Tibial artery (tissue), 4 donors: Measurements from ENCODE around the gene KLHDC8A.

Experiments used
- DNase-seq, 2 donors: peaks; one replicate each; pipeline ENCODE4 v3.0.0-alpha.2; 2019
- H3K27ac ChIP-seq, 2 donors: fragments of 200-600 bp; sonication (generic) in 1 of 2; 1 replicate in 1 of 2; 2 replicates in 1 of 2; pipeline ENCODE4 v1.5.1; 2018 to 2019; ENCODE audit warnings: mild to moderate bottlenecking in 1 of 2
- H3K27me3 ChIP-seq, 2 donors: fragments of 200-600 bp; sonication (generic) in 1 of 2; one replicate each; pipeline versions ENCODE4 v1.5.1 to v1.6.0; 2016 to 2019
- H3K36me3 ChIP-seq, 3 donors: fragments of 200-600 bp; sonication (generic) in 2 of 3; one replicate each; pipeline ENCODE4 v1.5.1; 2016 to 2019; ENCODE audit warnings: mild to moderate bottlenecking in 2 of 3
- H3K4me1 ChIP-seq, 4 donors: fragments of 200-600 bp; sonication (generic) in 2 of 4; 1 replicate in 3 of 4; 2 replicates in 1 of 4; pipeline ENCODE4 v1.5.1; 2016 to 2019
- H3K4me3 ChIP-seq, 2 donors: fragments of 200-600 bp; sonication (generic) in 1 of 2; 1 replicate in 1 of 2; 2 replicates in 1 of 2; pipeline ENCODE4 v1.5.1; 2018 to 2019; ENCODE audit warnings: mild to moderate bottlenecking in 2 of 2
- H3K9me3 ChIP-seq, 3 donors: fragments of 200-600 bp; sonication (generic) in 1 of 3; one replicate each; pipeline ENCODE4 v1.5.1; 2016 to 2019
- CTCF ChIP-seq, 2 experiments: fragments of 200-600 bp in 1 of 2; fragments of 450-650 bp in 1 of 2; IDR thresholded peaks; one replicate each; pipeline ENCODE4 v1.5.1; 2017 to 2019; ENCODE audit warnings: antibody characterized with exemption in 2 of 2, mild to moderate bottlenecking in 1 of 2, moderate library complexity in 1 of 2
- intact Hi-C: fragments of 100-400 bp; cut with DNase I; formaldehyde crosslinking; loops from one replicate; pipeline ENCODE4 v1.15.0; 2023; ENCODE audit warnings: low total_unique reads

KLHDC8A gene

GRCh38 chr1:205353191-205353590 is 3.5 kb downstream of the KLHDC8A start:
- H3K4me3 ChIP-seq = no peak overlapping the region
- H3K36me3 ChIP-seq = no peaks in the 10 kb centered on the region
- no peak for DNase-seq
- peaks cover 0 to 22% of the 10 kb centered on the region in 2 donors for H3K27me3 ChIP-seq
- H3K9me3 ChIP-seq = no peaks in the 10 kb centered on the region
- TF ChIP-seq CTCF (IDR thresholded peaks at IDR 0.05) = no peak
- intact Hi-C loops = loop anchor here (5.0 kb wide), 1 partner anchor 134 kb away; no protein-coding TSS in a partner anchor
- peaks cover 0 to 9% (median 0%) of the 10 kb centered on the region in 4 donors for H3K4me1 ChIP-seq
- no peak overlapping the region for H3K27ac ChIP-seq

- Histone ChIP-seq H3K4me1 (peaks cover 0 to 9% (median 0%) of the 10 kb centered on the region in 4 donors), H3K36me3 (no peaks in the 10 kb centered on the region), H3K27me3 (peaks cover 0 to 31% of the 10 kb centered on the region in 2 donors), H3K27ac (no peak overlapping the region), H3K4me3 (no peak overlapping the region), H3K9me3 (no peaks in the 10 kb centered on the region)
- DNase-seq = no peak
- no peak for TF ChIP-seq CTCF (IDR thresholded peaks at IDR 0.05)
- intact Hi-C loops = loop anchor here (5.0 kb wide), 1 partner anchor 135 kb away; no protein-coding TSS in a partner anchor
These were observed 4.6 kb downstream of the KLHDC8A start for GRCh38 chr1:205351984-205352713.

- Histone ChIP-seq H3K4me1 (peaks cover 0 to 9% (median 0%) of the 10 kb centered on the region in 4 donors), H3K27me3 (peaks cover 0 to 35% of the 10 kb centered on the region in 2 donors), H3K9me3 (no peaks in the 10 kb centered on the region), H3K4me3 (no peak overlapping the region), H3K36me3 (no peaks in the 10 kb centered on the region), H3K27ac (no peak overlapping the region)
- intact Hi-C loops = loop anchor here (5.0 kb wide), 1 partner anchor 137 kb away; no protein-coding TSS in a partner anchor
- no peak for DNase-seq
- TF ChIP-seq CTCF (IDR thresholded peaks at IDR 0.05) = no peak
These were observed 6.0 kb downstream of the KLHDC8A start for GRCh38 chr1:205350691-205351141.

- H3K27ac ChIP-seq = no peak overlapping the region
- H3K27me3 ChIP-seq = peaks cover 0 to 39% of the 10 kb centered on the region in 2 donors
- intact Hi-C loops = loop anchor here (5.0 kb wide), 1 partner anchor 137 kb away; no protein-coding TSS in a partner anchor
- H3K36me3 ChIP-seq = no peaks in the 10 kb centered on the region
- H3K4me3 ChIP-seq = no peak overlapping the region
- DNase-seq = no peak
- peaks cover 0 to 8% (median 0%) of the 10 kb centered on the region in 4 donors for H3K4me1 ChIP-seq
- no peaks in the 10 kb centered on the region for H3K9me3 ChIP-seq
- TF ChIP-seq CTCF (IDR thresholded peaks at IDR 0.05) = no peak
These were observed 6.6 kb downstream of the KLHDC8A start for GRCh38 chr1:205350124-205350523.

- H3K4me3 ChIP-seq = no peak overlapping the region
- peaks cover 0 to 8% (median 6%) of the 10 kb centered on the region in 4 donors for H3K4me1 ChIP-seq
- intact Hi-C loops = no loop called here
- no peak for DNase-seq
- H3K27me3 ChIP-seq = peaks cover 0 to 52% of the 10 kb centered on the region in 2 donors
- no peaks in the 10 kb centered on the region for H3K36me3 ChIP-seq
- no peak for TF ChIP-seq CTCF (IDR thresholded peaks at IDR 0.05)
- H3K27ac ChIP-seq = no peak overlapping the region
- no peaks in the 10 kb centered on the region for H3K9me3 ChIP-seq
These were observed 7.9 kb downstream of the KLHDC8A start for GRCh38 chr1:205348554-205349487.
